HG03175 (cell line): ENCODE measurements around the gene EFL1.
"Not testable (repeated sequence)": the region's sequence is repeated elsewhere in the genome, so short reads cannot be mapped to it uniquely, and the experiment has no call there.

Experiments
- ATAC-seq: cut with Tn5 transposase; IDR thresholded peaks from one replicate; pipeline ENCODE4 v1.9.1; 2021; ENCODE audit warnings: mild to moderate bottlenecking, moderate library complexity; ENCODE audit not compliant: unreplicated experiment

EFL1 gene

DNA sequence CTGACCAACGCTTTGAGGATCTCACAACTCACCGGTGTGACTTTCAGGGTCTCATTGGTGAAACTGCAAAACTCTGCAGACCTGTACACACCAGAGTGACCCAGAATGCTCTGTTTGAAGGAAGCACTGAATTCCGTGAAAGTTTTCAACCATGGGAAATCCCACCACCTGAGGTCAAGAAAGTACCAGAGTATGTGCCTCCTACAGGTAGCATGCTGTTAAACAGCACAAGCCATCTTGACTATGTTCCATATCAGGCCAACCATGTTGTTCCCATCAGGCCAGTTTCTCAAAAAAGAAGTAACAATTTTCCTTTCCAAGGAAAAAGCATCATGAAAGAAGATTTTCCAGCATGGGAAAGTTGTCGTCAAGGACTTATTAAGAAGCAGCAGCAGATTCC, 19.9 kb upstream of the EFL1 start:
- ATAC-seq = not testable (repeated sequence)

DNA sequence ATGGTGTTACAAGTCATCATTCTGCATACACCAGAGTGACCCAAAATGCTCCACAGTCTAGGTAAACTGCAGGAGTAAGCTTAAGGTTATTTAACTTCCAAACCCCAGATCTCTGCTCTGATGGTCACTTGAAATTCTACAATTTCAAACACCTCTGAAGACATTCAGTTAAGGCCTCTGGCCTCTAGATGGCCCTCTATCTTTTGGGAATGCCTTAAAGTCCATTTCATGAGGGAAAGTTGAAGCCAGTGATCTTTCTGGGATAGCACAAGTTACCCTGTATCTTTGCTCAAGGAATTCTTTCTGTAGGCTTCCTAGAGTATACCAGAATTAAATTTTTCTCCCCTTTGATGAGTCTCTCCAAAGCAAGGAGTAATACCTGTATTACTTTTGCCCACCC, 18.7 kb upstream of the EFL1 start:
- ATAC-seq = not testable (repeated sequence)

DNA sequence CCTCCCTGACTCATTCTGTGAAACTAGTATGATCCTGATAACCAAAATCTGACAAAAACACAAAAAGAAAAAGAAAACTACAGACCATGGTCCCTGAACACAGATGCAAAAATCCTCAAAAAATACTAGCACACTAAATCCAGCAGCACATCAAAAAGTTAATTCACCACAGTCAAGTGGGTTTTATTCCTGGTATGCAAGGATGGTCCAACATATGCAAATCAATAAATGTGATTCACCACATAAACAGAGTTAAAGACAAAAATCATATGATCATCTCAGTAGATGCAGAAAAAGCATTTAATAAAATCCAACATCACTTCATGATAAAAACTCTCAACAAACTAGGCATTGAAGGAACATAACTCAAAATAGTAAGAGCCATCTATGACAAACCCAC, 12.9 kb upstream of the EFL1 start:
- ATAC-seq = no peak

DNA sequence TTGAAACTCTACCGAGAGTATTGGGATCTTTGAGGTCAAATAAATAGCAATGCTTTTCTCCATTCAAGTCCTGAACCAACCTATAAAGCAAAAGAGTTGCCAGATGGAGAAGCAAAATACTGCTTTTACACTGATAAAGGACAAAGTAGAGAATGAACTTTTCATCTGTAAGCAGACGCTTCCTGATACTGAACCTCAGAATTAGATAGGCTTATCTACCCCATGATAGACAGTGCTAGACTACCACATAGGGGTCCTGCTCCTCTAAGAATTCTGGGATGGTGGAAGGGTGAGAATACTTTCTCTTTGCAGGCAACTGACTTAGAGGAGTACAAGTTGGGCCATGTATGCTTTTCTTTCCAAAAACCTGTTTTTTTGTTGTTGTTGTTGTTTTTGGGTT, 9.6 kb upstream of the EFL1 start:
- ATAC-seq = no peak

DNA sequence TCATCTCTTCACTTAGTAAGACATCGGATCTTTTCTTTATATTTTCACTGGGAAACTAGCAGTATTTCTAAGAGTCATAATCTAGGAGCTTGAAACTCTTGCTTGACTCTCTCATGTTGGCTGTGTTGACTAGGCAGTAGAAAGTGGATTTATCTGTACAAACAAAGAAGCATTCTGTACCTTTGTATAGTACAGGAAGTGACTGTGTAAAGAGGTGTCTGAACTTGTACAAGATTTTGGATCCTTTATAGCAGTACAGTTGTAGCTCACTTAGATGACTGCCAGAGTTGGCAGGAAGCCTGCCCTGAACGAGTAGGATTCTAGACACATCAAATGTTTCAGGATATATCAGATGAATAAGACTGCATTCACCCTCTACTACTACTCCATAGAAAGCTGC, 5.9 kb upstream of the EFL1 start:
- not testable (repeated sequence) for ATAC-seq

DNA sequence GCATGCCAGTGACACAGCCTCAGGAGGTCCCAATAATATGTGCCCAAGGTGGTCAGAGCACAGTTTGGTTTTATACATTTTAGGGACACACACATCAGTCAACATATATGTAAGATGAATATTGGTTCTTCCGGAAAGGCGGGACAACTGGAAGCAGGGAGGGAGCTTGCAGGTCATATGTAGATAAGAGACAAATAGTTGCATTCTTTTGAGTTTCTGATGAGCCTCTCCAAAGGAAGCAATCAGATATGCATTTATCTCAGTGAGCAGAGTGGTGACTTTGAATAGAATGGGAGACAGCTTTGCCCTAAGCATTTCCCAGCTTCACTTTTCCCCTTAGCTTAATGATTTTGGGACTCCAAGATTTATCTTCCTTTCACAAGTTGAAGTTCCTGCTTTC, 4.6 kb upstream of the EFL1 start:
- not testable (repeated sequence) for ATAC-seq

DNA sequence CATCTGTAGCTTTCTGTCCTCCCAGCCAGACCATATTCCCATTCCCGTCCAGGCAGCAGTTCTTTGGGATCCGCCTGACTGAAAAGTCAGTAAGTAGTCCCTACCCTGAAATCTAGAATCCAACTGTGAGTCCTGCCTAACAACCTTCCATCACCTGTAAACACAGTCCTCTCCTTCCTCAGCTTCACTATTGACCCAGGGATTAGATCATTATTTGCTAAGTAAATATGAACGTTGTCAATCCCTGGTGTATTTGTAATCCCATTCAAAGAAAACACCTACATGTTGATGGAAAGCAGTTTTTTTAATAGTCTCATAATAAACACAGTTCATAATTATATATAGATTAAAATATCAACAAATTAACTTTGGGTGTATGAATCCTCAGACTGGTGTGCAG, 816 bp upstream of the EFL1 start:
- no peak for ATAC-seq

DNA sequence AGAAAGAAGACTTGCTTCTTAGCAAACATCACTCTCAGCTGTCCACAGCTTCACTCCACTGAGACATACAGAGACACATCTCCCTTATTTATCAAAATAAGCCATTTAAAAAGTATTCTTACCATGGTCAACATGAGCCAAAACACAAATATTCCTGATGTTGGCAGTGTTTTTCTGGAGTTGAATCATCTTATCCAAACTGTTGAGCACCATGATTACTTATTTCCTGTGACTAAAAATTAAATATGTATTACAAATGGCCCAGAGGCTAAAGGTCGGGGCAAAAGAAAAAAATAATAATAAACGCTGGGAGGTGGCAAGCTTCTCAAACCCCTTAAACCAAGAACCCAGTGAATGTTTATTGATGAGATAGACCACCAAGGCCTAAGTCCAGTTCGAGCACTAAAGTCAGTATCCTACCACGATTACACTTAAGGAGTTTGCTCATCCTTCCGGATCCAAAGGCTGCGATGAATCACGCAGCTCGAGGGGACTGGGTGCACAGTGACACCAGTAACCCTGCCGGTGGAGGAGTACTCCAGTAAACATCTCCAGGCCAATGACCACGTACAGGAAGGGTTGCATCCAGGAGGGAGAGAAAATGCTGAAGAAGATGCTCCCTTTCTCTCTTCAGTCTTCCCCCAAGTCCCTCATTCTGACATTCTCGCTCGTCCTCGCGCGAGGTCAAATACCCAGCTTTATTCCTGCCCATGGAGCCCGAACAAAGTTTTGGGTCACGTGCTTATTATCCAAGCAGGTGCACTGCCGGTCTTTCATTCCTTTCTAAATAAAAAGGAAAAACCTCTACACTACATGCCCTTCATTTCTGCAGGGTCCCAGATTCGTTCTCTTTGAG, 740 bp downstream of the EFL1 start:
- peak; percentile 19 for ATAC-seq

DNA sequence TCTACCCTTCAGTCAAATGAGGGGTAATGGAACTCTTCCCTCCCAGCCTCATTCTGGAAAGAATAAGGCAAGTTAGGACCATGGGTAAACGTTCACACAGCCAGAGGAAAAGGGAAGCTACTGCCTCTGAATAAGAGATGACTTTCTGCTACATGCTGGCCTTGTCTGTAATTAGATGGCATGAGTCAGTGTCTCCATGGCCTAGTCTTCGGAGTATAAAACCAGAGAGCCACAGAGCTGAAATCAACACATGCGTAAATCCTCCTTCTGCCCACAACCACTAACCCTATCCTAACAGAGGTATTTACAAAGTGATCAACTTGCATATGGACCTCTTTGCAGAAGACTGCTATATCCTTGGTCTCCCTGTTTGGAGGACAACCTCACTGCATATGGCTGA, 14.3 kb downstream of the EFL1 start:
- ATAC-seq = not testable (repeated sequence)

DNA sequence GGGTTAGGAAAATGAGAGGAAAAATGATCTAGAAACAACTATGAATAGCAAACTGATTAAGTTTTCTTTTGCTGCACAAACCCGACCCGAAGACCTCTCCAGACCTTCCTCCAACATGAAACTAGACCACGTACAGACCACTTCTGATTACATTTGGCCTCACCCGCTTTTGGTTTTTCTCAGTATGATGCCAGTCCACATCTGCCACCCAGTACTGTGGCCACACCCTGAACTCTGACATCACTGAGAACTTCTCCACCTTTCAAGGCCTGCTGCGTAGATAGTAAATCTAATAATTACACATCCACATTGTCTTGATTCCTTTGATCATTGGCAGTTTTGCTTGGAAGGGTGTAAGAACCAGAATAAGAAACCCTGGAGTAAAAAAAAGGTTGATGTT, 16.6 kb downstream of the EFL1 start:
- ATAC-seq = not testable (repeated sequence)

DNA sequence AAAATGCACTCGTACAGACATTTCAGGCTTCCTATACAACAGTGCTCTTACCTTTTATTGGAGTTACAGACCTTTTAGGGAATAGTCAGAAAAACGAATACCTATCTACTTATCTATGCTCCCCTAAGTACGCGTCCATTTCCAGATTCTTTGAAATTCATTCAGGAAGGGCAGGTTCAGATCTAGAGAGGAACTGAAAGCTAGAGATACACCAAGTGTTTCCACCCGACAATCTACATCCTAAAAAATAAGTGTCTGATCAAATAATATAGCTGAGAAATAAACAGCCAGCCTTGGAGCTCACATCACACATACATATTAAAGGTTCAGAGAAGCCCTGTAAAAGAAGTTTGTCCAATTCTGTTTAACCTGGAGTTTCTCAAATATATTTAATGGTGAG, 18.9 kb downstream of the EFL1 start:
- not testable (repeated sequence) for ATAC-seq

DNA sequence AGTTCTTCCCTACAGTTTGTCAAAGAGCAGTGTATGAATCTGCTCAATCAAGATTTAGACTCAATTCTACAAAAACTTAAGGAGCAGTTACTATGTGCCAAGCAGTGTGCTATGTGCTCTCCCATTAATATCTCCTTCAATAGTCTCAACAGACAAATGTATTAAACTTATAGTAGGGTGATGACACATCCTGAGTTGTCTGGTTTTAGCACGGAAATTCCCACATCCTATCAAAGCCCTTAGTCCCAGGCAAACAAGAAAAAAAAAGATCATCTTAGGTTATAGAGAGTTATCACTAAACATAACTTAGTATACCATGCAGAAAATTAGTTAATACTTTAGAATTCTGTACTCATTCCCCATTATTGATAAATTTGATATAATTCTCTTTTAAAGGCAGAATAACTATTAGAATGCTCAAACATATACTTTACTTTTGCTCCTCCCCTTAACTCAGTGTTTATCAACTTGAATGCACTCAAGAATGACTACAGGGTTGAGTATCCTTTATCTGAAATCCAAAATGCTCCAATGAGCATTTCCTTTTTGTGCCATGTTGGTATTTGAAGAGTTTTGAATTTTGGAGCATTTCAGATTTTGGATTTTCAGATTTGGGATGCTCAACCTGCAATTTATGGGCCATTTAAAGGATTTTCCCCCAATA, 20.6 kb downstream of the EFL1 start:
- not testable (repeated sequence) for ATAC-seq

DNA sequence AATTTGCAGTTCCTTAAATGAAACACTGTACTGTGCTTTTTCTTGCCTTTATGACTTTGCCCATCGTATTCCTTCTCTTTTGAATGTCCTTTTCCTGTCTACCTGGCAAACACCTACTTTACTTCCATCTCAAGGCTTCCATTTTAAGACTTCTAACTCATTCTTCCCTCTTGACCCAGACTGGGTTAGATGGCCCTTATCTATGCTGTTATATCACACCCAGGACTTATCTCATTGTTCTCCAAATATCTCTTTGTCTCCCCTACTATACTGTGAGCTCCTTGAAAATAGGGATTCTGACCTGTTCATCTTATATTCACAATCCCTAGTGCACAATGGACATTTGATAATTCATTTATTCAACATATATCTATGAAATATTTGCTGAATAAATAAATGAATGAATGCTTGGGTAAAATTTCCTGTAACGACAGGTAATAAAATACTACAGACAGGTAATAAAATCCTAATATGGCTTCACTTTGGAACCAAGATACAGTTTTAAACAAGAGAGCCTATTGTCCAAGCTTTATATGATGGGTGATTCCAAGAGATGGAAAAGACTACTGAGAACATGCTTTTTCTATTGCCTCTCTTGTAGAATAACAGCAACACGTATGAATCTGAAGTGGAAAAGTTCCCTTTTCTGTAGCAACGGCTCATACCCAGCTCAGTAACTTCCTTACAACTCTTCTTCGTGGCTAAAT, 22.7 kb downstream of the EFL1 start:
- no peak for ATAC-seq

DNA sequence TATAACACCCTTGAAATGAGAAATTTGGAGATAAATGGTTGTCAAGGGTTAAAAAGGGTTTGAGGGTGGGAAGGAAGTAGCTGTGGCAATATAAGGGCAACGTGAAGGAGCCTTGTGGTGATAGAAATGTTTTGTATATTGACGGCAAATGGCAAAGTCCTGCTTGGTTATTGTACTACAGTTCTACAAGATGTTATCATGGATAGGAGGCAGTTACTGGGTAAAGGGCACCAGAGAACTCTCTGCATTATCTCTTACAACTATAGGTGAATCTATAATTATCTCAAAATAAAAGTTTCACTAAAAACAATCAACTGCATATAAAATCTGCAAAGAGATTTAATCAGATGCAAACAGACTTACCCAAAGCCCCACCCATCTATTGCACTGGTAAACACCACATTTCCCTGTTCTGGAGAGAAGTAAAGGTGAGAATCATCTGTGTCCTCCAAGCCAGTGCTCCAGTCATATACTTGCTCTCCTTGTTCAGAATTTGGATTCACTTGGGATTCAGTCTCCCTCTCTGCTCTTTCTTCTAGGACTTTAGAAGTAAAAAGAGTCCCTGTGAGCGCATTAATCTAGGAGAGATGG, 24.5 kb downstream of the EFL1 start:
- ATAC-seq = not testable (repeated sequence)

DNA sequence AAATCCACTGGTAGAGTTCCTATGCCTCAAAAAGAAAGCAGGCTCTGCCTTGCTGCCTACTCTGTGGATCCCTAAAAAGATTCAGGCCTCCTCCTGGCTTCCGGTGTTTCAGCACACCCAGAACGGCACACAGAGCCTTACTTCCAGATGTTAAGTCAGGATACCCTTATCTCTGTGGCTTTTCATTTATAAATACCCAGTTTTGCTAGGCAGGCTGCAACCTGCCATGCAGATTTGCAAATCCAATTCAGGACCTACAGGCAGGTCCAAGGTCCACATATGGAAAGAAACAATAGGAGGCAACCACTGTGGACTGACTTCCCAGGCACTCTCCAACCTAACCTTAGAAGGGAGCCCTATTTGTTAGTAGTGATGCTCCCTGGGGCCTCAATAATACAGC, 30.7 kb downstream of the EFL1 start:
- ATAC-seq = no peak

DNA sequence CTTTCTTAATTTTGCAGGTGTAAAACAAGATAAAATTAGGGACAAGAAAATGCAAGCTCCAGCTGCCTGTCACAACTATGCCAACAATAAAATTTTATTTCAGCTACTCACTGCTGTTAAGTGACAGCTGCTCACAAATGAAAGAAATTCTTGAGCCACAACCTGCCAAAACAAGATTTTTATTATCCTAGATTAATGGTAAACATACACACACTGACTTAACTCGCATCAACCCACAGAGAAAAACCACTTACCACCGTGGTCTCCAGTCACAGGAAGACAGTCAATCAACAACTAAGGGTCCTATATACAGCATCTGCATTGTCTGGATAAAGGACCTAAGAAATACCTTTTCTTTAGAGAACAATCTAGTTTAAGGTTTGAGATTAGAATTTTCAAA, 31.3 kb downstream of the EFL1 start:
- ATAC-seq = no peak

DNA sequence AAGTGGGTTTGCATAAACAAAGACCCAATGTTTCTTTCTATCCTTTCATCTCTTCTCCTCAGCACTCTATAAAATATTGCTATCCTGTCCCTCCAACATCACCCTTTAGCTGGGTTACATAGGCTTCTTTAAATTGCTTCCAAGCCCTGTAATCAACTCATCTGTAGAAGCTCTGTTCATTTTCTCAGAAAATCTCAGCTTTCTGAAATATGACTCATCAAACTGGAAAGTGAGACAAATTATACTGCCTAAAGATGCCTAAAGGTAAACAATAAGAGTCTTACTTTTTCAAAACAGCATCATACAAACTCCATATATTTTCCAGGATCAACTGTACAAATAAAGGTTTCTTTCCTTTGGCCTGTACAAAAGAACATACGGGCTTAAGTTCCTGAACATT, 33.8 kb downstream of the EFL1 start:
- ATAC-seq = no peak

DNA sequence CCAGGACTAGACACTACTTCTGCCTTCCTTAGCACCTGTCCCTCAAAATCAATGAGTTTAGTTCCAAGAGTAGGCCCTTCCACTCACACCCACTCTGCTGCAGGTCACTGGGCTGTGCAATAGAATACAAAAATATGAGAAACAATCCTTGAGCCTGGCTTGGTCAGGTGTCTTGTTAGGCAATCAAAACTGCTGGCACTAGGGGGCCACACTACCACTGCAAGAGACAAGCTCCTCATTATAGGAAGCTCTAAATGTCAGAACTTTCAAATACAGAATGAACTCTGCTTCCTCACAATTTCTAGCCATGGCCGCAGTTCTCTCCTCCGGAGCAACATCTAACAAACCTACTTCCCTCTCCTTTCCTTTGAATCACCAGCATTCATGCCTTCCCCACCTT, 41.0 kb downstream of the EFL1 start:
- ATAC-seq = not testable (repeated sequence)

DNA sequence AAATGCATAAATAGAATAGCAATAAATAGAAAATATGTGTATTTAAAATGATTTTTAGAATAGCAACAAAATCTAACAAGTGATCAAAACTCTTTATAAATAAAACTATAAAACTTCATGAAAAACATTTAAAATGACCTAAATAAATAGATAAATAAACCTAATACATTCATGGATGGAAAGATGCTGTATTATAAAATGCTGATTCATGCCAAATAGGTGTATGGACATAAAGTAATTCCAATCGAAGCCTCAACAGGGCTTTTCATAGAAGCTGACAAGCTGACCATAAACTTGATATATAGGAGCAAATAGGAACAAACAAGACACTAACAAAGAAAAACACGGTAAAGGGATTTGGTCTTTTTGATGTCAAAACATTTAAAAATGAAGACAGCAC, 46.4 kb downstream of the EFL1 start:
- not testable (repeated sequence) for ATAC-seq

DNA sequence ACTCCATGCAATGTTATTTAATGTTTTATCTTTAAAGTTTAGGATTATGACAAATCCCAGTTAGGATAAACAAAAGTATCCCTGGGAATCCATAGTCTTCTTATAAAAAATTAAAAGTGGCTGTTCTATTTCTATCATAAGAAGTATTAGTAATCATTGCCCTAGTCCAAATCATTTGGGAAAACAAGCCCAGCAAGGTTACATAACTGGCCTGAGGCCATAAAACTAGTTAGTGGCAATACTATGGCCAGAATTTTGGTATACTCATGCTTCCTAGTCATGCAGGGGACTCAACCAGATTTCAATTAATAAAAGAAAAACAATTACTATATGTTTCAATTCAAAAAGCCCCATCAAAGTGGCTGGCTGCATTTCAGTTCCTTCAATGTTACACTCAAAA, 50.3 kb downstream of the EFL1 start:
- ATAC-seq = not testable (repeated sequence)

DNA sequence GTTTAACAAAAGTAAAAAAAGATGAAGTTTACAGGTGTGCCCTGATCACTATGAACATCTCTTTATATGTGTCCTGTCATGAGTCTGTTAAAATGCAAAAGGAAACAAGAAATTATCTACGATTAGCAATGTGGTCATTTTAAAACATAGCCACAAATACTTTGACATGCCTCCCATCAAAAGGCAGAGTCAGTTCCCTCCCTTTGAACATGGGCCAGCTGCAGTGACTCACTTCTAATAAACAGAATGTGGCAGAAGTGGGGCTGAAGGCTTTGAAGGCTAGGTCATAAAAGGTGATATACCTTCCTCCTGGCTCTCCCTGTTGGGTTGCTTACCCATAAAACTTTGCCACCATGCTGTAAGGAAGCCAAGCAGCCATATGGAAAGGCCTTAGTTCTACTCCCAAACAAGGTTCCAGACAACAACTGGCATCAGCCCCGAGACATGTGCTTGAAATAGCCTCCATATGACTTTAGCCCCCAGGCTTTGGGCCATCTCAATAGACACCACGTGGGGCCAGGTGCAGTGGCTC, 52.4 kb downstream of the EFL1 start:
- not testable (repeated sequence) for ATAC-seq
